ENCODE results near the gene CC2D1A. TPM values are rescaled to one million over a fixed set of nuclear protein-coding genes. Genes with fewer than 3 reads are reported as not detected.
A peak's percentile ranks its signal among the peaks of the same experiment; 100 is the strongest.

Gene CC2D1A
- total RNA-seq, 5 donors from 2014 or later (not counting 1 experiment from before 2014, with no cell fraction given), result 25.9 to 41.3 (median 37.4) TPM

GRCh38 chr19:13952154-13952930 is 46.3 kb downstream of the CC2D1A start, which contains the start of gene DCAF15:
DCAF15 (plus strand) TSS chr19:13952509; CDS start chr19:13952513, 4 bp downstream.
- POLR2A ChIA-PET, result interaction anchor here (0.5 to 1.4 kb wide), 8 partner anchors 26 to 507 kb away, joined by 3 to 8 read pairs (median 3); partner anchors contain the start of gene RFX1 (in 1 of the 2)
- ATAC-seq (replicated peaks in 1 of 4) (peak; percentile 96 to 98 (median 98)), DNase-seq (peak; percentile 94 to 100 (median 99))
- under 1% methylated on average over 38 of the region's 65 CpGs for WGBS (ENCODE audit: insufficient coverage)
- no peaks in the 10 kb centered on the region for H3K27me3 ChIP-seq (replicated peaks in 1 of 2; ENCODE audit: control insufficient read depth in 2 of 2, extremely low read depth in 1 of 2, insufficient read depth in 2 of 2, low read length in 1 of 2)
- peak within 1 kb of the TSS; percentile 68 for H3K27ac ChIP-seq (ENCODE audit: low read length)
- no peaks in the 10 kb centered on the region for H3K9me3 ChIP-seq
- Mint-ChIP-seq H3K27ac (peak within 1 kb of the TSS; percentile 90 to 95), H3K36me3 (peaks cover 9% of the 10 kb centered on the region), H3K9me3 (no peaks in the 10 kb centered on the region), H3K4me1 (peaks cover 13 to 28% (median 23%) of the 10 kb centered on the region in 3 donors), H3K4me3 (peak within 1 kb of the TSS; percentile 90 to 97 (median 91)), H3K27me3 (no peaks in the 10 kb centered on the region)
- CTCF ChIA-PET, result interaction anchor here (0.6 to 1.7 kb wide), 6 partner anchors 51 to 620 kb away, joined by 3 to 10 read pairs (median 6); partner anchors contain the start of gene NDUFB7 (in 1 of the 2)
- peaks cover 13 to 33% of the 10 kb centered on the region in 2 donors for H3K36me3 ChIP-seq (ENCODE audit: control insufficient read depth in 2 of 2, extremely low read depth in 1 of 2, insufficient read depth in 1 of 2, low read length in 1 of 2)
- peak within 1 kb of the TSS; percentile 78 to 88 for H3K4me3 ChIP-seq (ENCODE audit: control insufficient read depth in 1 of 2, extremely low read depth in 1 of 2, low read length in 1 of 2)
- H3K4me1 ChIP-seq (ENCODE audit: control insufficient read depth in 1 of 2, extremely low read depth in 1 of 2, insufficient read depth in 2 of 2, low read length in 2 of 2), result peaks cover 7 to 31% of the 10 kb centered on the region in 2 experiments

GRCh38 chr19:13952931-13953531 is 47.0 kb downstream of the CC2D1A start:
- H3K36me3 ChIP-seq (ENCODE audit: control insufficient read depth in 2 of 2, extremely low read depth in 1 of 2, insufficient read depth in 1 of 2, low read length in 1 of 2), result peaks cover 15 to 40% of the 10 kb centered on the region in 2 donors
- Mint-ChIP-seq H3K27ac (peak overlapping the region; percentile 79 to 83), H3K9me3 (no peaks in the 10 kb centered on the region), H3K4me1 (peaks cover 13 to 28% (median 23%) of the 10 kb centered on the region in 3 donors), H3K36me3 (peaks cover 10% of the 10 kb centered on the region), H3K27me3 (no peaks in the 10 kb centered on the region), H3K4me3 (peak overlapping the region; percentile 87 to 97 (median 90))
- H3K27ac ChIP-seq (ENCODE audit: low read length), result peak overlapping the region; percentile 57
- H3K4me1 ChIP-seq (ENCODE audit: control insufficient read depth in 1 of 2, extremely low read depth in 1 of 2, insufficient read depth in 2 of 2, low read length in 2 of 2), result peaks cover 7 to 31% of the 10 kb centered on the region in 2 experiments
- ATAC-seq (replicated peaks in 1 of 4) (no peak), DNase-seq (peak in 3 of 35 experiments; percentile 11 to 20 (median 14))
- H3K4me3 ChIP-seq (ENCODE audit: control insufficient read depth in 1 of 2, extremely low read depth in 1 of 2, low read length in 1 of 2), result peak overlapping the region; percentile 78 to 88
- CTCF ChIA-PET, result interaction anchor here (0.5 to 1.7 kb wide), 5 partner anchors 19 to 619 kb away, joined by 3 to 10 read pairs (median 4); partner anchors contain the start of gene NDUFB7 (in 1 of the 2)
- H3K27me3 ChIP-seq (replicated peaks in 1 of 2; ENCODE audit: control insufficient read depth in 2 of 2, extremely low read depth in 1 of 2, insufficient read depth in 2 of 2, low read length in 1 of 2), result no peaks in the 10 kb centered on the region
- H3K9me3 ChIP-seq, result no peaks in the 10 kb centered on the region
- WGBS (ENCODE audit: insufficient coverage), result 38% methylated on average over 6 of the region's 13 CpGs
- POLR2A ChIA-PET, result interaction anchor here (0.5 to 1.4 kb wide), 6 partner anchors 25 to 507 kb away, joined by 3 to 8 read pairs (median 4); no protein-coding TSS in a partner anchor

- Histone ChIP-seq H3K4me1 (ENCODE audit: control insufficient read depth in 1 of 2, extremely low read depth in 1 of 2, insufficient read depth in 2 of 2, low read length in 2 of 2) (peaks cover 7 to 32% of the 10 kb centered on the region in 2 experiments), H3K9me3 (no peaks in the 10 kb centered on the region), H3K27me3 (replicated peaks in 1 of 2; ENCODE audit: control insufficient read depth in 2 of 2, extremely low read depth in 1 of 2, insufficient read depth in 2 of 2, low read length in 1 of 2) (no peaks in the 10 kb centered on the region), H3K4me3 (ENCODE audit: control insufficient read depth in 1 of 2, extremely low read depth in 1 of 2, low read length in 1 of 2) (no peak overlapping the region), H3K36me3 (ENCODE audit: control insufficient read depth in 2 of 2, extremely low read depth in 1 of 2, insufficient read depth in 1 of 2, low read length in 1 of 2) (peaks cover 20 to 52% of the 10 kb centered on the region in 2 donors), H3K27ac (ENCODE audit: low read length) (no peak overlapping the region)
- POLR2A ChIA-PET, result no interaction called here
- 91% methylated on average over 9 of the region's 15 CpGs for WGBS (ENCODE audit: insufficient coverage)
- peaks cover 13 to 28% (median 25%) of the 10 kb centered on the region in 3 donors for H3K4me1 Mint-ChIP-seq
- CTCF ChIA-PET, result interaction anchor here in 1 of 2 donors (1.0 kb wide), 1 partner anchor 50 kb away, joined by 4 read pairs; no protein-coding TSS in a partner anchor
- ATAC-seq (replicated peaks in 1 of 4), result no peak
- H3K27me3 Mint-ChIP-seq, result no peaks in the 10 kb centered on the region
- H3K4me3 Mint-ChIP-seq, result peak overlapping the region; percentile 87 to 97 (median 90)
- DNase-seq, result no peak
- peaks cover 16% of the 10 kb centered on the region for H3K36me3 Mint-ChIP-seq
- no peaks in the 10 kb centered on the region for H3K9me3 Mint-ChIP-seq
- H3K27ac Mint-ChIP-seq, result peak overlapping the region; percentile 79 to 83
Observed at GRCh38 chr19:13954185-13954584, 48.2 kb downstream of the CC2D1A start.

GRCh38 chr19:13955662-13956364 is 49.8 kb downstream of the CC2D1A start:
- Histone ChIP-seq H3K36me3 (ENCODE audit: control insufficient read depth in 2 of 2, extremely low read depth in 1 of 2, insufficient read depth in 1 of 2, low read length in 1 of 2) (peaks cover 23 to 67% of the 10 kb centered on the region in 2 donors), H3K4me3 (ENCODE audit: control insufficient read depth in 1 of 2, extremely low read depth in 1 of 2, low read length in 1 of 2) (no peak overlapping the region), H3K4me1 (ENCODE audit: control insufficient read depth in 1 of 2, extremely low read depth in 1 of 2, insufficient read depth in 2 of 2, low read length in 2 of 2) (peaks cover 7 to 36% of the 10 kb centered on the region in 2 experiments), H3K9me3 (no peaks in the 10 kb centered on the region), H3K27ac (ENCODE audit: low read length) (no peak overlapping the region), H3K27me3 (replicated peaks in 1 of 2; ENCODE audit: control insufficient read depth in 2 of 2, extremely low read depth in 1 of 2, insufficient read depth in 2 of 2, low read length in 1 of 2) (no peaks in the 10 kb centered on the region)
- Mint-ChIP-seq H3K9me3 (no peaks in the 10 kb centered on the region), H3K4me3 (no peak overlapping the region), H3K27ac (no peak overlapping the region), H3K27me3 (no peaks in the 10 kb centered on the region), H3K4me1 (peaks cover 13 to 28% (median 25%) of the 10 kb centered on the region in 3 donors), H3K36me3 (peaks cover 19% of the 10 kb centered on the region)
- no peak for DNase-seq
- CTCF ChIA-PET, result no interaction called here
- WGBS (ENCODE audit: insufficient coverage), result 96% methylated on average over 42 of the region's 42 CpGs
- ATAC-seq (replicated peaks in 1 of 4), result no peak
- POLR2A ChIA-PET, result no interaction called here

- Histone ChIP-seq H3K27ac (ENCODE audit: low read length) (no peak overlapping the region), H3K36me3 (ENCODE audit: control insufficient read depth in 2 of 2, extremely low read depth in 1 of 2, insufficient read depth in 1 of 2, low read length in 1 of 2) (peaks cover 23 to 70% of the 10 kb centered on the region in 2 donors), H3K4me3 (ENCODE audit: control insufficient read depth in 1 of 2, extremely low read depth in 1 of 2, low read length in 1 of 2) (no peak overlapping the region), H3K4me1 (ENCODE audit: control insufficient read depth in 1 of 2, extremely low read depth in 1 of 2, insufficient read depth in 2 of 2, low read length in 2 of 2) (peaks cover 7 to 36% of the 10 kb centered on the region in 2 experiments), H3K9me3 (no peaks in the 10 kb centered on the region), H3K27me3 (replicated peaks in 1 of 2; ENCODE audit: control insufficient read depth in 2 of 2, extremely low read depth in 1 of 2, insufficient read depth in 2 of 2, low read length in 1 of 2) (no peaks in the 10 kb centered on the region)
- Mint-ChIP-seq H3K4me3 (no peak overlapping the region), H3K27ac (no peak overlapping the region), H3K4me1 (peaks cover 13 to 28% (median 25%) of the 10 kb centered on the region in 3 donors), H3K9me3 (no peaks in the 10 kb centered on the region), H3K27me3 (no peaks in the 10 kb centered on the region), H3K36me3 (peaks cover 20% of the 10 kb centered on the region)
- DNase-seq, result no peak
- ATAC-seq (replicated peaks in 1 of 4), result no peak
- WGBS (ENCODE audit: insufficient coverage), result 97% methylated on average over 9 of the region's 16 CpGs
- ChIA-PET CTCF (no interaction called here), POLR2A (no interaction called here)
Observed at GRCh38 chr19:13956365-13956744, 50.4 kb downstream of the CC2D1A start.

- H3K9me3 Mint-ChIP-seq, result no peaks in the 10 kb centered on the region
- H3K27me3 Mint-ChIP-seq, result no peaks in the 10 kb centered on the region
- no peak for ATAC-seq (replicated peaks in 1 of 4)
- Histone ChIP-seq H3K4me1 (ENCODE audit: control insufficient read depth in 1 of 2, extremely low read depth in 1 of 2, insufficient read depth in 2 of 2, low read length in 2 of 2) (peaks cover 7 to 29% of the 10 kb centered on the region in 2 experiments), H3K27ac (ENCODE audit: low read length) (no peak overlapping the region), H3K27me3 (replicated peaks in 1 of 2; ENCODE audit: control insufficient read depth in 2 of 2, extremely low read depth in 1 of 2, insufficient read depth in 2 of 2, low read length in 1 of 2) (no peaks in the 10 kb centered on the region), H3K9me3 (no peaks in the 10 kb centered on the region), H3K36me3 (ENCODE audit: control insufficient read depth in 2 of 2, extremely low read depth in 1 of 2, insufficient read depth in 1 of 2, low read length in 1 of 2) (peaks cover 23 to 75% of the 10 kb centered on the region in 2 donors), H3K4me3 (ENCODE audit: control insufficient read depth in 1 of 2, extremely low read depth in 1 of 2, low read length in 1 of 2) (no peak overlapping the region)
- ChIA-PET CTCF (no interaction called here), POLR2A (no interaction called here)
- no peak overlapping the region for H3K4me3 Mint-ChIP-seq
- no peak for DNase-seq
- H3K4me1 Mint-ChIP-seq, result peaks cover 7 to 22% (median 19%) of the 10 kb centered on the region in 3 donors
- WGBS (ENCODE audit: insufficient coverage), result 89% methylated on average over 8 of the region's 8 CpGs
- no peak overlapping the region for H3K27ac Mint-ChIP-seq
- peaks cover 25% of the 10 kb centered on the region for H3K36me3 Mint-ChIP-seq
Observed at GRCh38 chr19:13957051-13957450, 51.0 kb downstream of the CC2D1A start.

All from T-cell (primary cell).